Vagina (tissue), 2 donors: ENCODE results near the gene BLMH. TPM values are rescaled to one million over a fixed set of nuclear protein-coding genes. Genes with fewer than 3 reads are reported as not detected.

ENCODE experiments used
- DNase-seq, 2 donors: peaks; one replicate each; pipeline ENCODE4 v3.0.0-alpha.2; 2017; ENCODE audit errors: extremely low spot score in 2 of 2
- H3K27ac ChIP-seq: fragments of 200-600 bp; sonication (generic); one replicate; pipeline ENCODE4 v1.5.1; 2019
- H3K27me3 ChIP-seq: fragments of 200-600 bp; sonication (generic); one replicate; pipeline ENCODE4 v1.5.1; 2019
- H3K36me3 ChIP-seq, 2 donors: fragments of 200-600 bp; sonication (generic); one replicate each; pipeline ENCODE4 v1.5.1; 2017 to 2019
- H3K4me1 ChIP-seq: fragments of 200-600 bp; sonication (generic); one replicate; pipeline ENCODE4 v1.5.1; 2019
- H3K4me3 ChIP-seq, 2 donors: fragments of 200-600 bp; sonication (generic); 1 replicate in 1 of 2; 2 replicates in 1 of 2; pipeline ENCODE4 v1.5.1; 2016 to 2019
- H3K9me3 ChIP-seq: fragments of 200-600 bp; sonication (generic); one replicate; pipeline ENCODE4 v1.5.1; 2019
- POLR2A ChIP-seq, 2 donors: fragments of 450-650 bp; IDR thresholded peaks; one replicate each; pipeline ENCODE4 v1.6.1; 2017; ENCODE audit warnings: antibody characterized with exemption in 2 of 2, mild to moderate bottlenecking in 2 of 2, moderate library complexity in 2 of 2
- POLR2AphosphoS5 ChIP-seq, 2 donors: sonication (generic); formaldehyde crosslinking; IDR thresholded peaks; one replicate each; pipeline ENCODE4 v1.9.0; 2017; ENCODE audit warnings: antibody characterized with exemption in 2 of 2, mild to moderate bottlenecking in 2 of 2, low read depth in 1 of 2; ENCODE audit not compliant: insufficient read depth in 1 of 2
- intact Hi-C: fragments of 100-400 bp; cut with DNase I; formaldehyde crosslinking; loops from one replicate; pipeline ENCODE4 v1.15.1; 2023
- total RNA-seq: library from RNA; depleted of rRNA; stranded (reverse); fragments of >200 nt; gene quantifications from one replicate; pipeline ENCODE4 v1.2.3, GENCODE V29; 2016
- TF ChIP-seq, protein P1 (sequence below), 3 experiments: fragments of 450-650 bp in 2 of 3; fragments of 200-600 bp in 1 of 3; sonication (generic) in 1 of 3; IDR thresholded peaks; one replicate each; pipeline ENCODE4 v1.5.1; 2017 to 2019; ENCODE audit warnings: antibody characterized with exemption in 3 of 3, mild to moderate bottlenecking in 2 of 3, moderate library complexity in 2 of 3

Gene BLMH
- total RNA-seq, 1 donor from 2014 or later = 44.2 TPM

DNA sequence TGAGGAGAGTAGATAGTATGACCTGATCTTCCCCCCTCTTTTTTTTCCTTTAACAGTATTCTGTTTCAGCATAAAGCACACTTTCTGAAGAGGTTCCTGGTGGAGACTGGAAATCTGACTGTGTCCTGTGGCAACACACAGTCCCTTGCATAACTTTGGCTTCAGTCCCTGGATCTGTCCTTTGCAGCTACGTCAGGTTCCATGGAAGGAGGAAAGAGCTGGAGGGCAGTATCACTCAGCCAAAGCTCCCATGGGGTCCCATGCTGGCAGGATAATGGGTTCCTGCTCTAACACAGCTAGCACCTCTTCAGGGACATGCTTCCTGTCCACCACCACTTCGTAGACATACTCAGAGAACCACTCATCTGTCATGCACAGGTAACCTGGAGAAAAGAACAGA, 43.0 kb downstream of the BLMH start:
- no peak for TF ChIP-seq POLR2AphosphoS5 (IDR thresholded peaks at IDR 0.05; ENCODE audit: insufficient read depth in 1 of 2, low read depth in 1 of 2)
- no peak for TF ChIP-seq POLR2A (IDR thresholded peaks at IDR 0.05)
- TF ChIP-seq, protein P1, sequence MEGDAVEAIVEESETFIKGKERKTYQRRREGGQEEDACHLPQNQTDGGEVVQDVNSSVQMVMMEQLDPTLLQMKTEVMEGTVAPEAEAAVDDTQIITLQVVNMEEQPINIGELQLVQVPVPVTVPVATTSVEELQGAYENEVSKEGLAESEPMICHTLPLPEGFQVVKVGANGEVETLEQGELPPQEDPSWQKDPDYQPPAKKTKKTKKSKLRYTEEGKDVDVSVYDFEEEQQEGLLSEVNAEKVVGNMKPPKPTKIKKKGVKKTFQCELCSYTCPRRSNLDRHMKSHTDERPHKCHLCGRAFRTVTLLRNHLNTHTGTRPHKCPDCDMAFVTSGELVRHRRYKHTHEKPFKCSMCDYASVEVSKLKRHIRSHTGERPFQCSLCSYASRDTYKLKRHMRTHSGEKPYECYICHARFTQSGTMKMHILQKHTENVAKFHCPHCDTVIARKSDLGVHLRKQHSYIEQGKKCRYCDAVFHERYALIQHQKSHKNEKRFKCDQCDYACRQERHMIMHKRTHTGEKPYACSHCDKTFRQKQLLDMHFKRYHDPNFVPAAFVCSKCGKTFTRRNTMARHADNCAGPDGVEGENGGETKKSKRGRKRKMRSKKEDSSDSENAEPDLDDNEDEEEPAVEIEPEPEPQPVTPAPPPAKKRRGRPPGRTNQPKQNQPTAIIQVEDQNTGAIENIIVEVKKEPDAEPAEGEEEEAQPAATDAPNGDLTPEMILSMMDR (IDR thresholded peaks at IDR 0.05) = no peak
- intact Hi-C loops = no loop called here
- H3K27ac ChIP-seq = no peak overlapping the region
- no peak overlapping the region for H3K4me3 ChIP-seq
- H3K9me3 ChIP-seq = no peaks in the 10 kb centered on the region
- DNase-seq = no peak
- no peaks in the 10 kb centered on the region for H3K27me3 ChIP-seq
- H3K4me1 ChIP-seq = no peaks in the 10 kb centered on the region
- H3K36me3 ChIP-seq = peaks cover 0 to 39% of the 10 kb centered on the region in 2 donors

DNA sequence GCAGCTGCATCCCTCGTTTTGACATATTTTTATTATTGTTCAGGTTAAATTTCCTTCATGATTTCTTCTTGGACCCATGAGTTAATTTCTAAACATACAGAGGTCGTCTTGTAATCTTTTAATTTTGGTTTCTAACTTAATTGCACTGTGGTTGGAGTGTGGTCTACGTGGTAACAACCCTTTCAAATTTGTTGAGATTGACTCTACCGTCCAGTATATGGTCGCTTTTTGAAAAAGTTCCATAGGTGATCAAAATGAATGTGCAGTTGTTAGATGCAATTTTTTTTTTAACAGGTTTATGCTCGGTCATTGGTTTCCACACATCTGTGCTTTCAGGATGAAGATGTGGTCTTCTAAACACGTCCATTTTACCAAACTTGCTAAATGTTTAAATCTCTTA, 45.3 kb downstream of the BLMH start:
- intact Hi-C loops = no loop called here
- Histone ChIP-seq H3K27ac (no peak overlapping the region), H3K4me3 (no peak overlapping the region), H3K4me1 (no peaks in the 10 kb centered on the region), H3K9me3 (no peaks in the 10 kb centered on the region), H3K27me3 (no peaks in the 10 kb centered on the region), H3K36me3 (peaks cover 0 to 24% of the 10 kb centered on the region in 2 donors)
- no peak for TF ChIP-seq POLR2A (IDR thresholded peaks at IDR 0.05)
- TF ChIP-seq POLR2AphosphoS5 (IDR thresholded peaks at IDR 0.05; ENCODE audit: insufficient read depth in 1 of 2, low read depth in 1 of 2) = no peak
- TF ChIP-seq, protein P1 (IDR thresholded peaks at IDR 0.05) = no peak
- DNase-seq = no peak

DNA sequence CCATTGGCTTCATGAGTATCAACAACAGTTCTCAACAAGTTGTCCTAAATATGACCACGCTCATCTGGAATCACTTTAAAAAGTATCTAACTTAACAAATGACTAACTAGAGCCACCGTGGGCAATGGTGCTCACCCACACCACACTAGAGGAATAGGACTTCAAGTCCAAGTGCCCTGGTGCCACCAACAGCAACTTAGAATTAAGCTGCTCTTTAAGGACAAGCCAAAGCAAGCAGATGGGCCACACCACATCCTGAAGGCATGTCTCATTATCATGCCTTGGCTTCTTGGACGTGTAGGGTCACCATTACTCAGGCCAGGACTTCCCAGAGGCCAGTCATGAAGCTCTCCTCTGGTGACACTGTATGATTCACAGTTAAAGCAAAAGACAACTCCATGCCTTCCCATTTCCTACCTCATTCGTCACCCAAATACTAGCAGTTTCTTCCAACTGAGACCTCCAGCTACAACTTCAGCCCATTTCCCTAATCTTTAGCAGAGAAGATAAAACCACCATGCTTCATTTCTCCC, 46.8 kb downstream of the BLMH start:
- H3K27me3 ChIP-seq = no peaks in the 10 kb centered on the region
- H3K27ac ChIP-seq = no peak overlapping the region
- H3K9me3 ChIP-seq = no peaks in the 10 kb centered on the region
- TF ChIP-seq, protein P1 (IDR thresholded peaks at IDR 0.05) = no peak
- TF ChIP-seq POLR2A (IDR thresholded peaks at IDR 0.05) (no peak), POLR2AphosphoS5 (IDR thresholded peaks at IDR 0.05; ENCODE audit: insufficient read depth in 1 of 2, low read depth in 1 of 2) (no peak)
- intact Hi-C loops = no loop called here
- H3K4me3 ChIP-seq = no peak overlapping the region
- DNase-seq = no peak
- H3K4me1 ChIP-seq = no peaks in the 10 kb centered on the region
- H3K36me3 ChIP-seq = peaks cover 0 to 24% of the 10 kb centered on the region in 2 donors

DNA sequence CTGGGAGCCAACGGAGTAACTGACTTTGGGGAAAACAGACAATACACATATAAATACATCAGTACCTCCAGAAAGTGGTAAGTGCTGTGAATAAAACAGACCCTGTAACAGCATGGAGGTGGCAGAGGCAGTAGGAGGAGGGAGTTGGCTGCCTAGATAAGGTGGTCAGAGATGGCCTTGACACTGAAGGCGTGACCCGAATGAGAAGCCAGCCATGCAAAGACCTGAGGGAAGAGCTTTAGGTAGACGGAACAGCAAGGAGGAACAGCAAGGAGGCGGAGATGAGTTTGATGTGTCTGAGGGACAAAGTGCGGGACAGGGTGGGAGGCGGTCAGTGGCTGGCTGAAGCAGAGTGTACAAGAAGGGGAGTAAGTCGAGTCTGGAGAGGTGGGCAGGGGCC, 48.2 kb downstream of the BLMH start:
- no peak for TF ChIP-seq POLR2AphosphoS5 (IDR thresholded peaks at IDR 0.05; ENCODE audit: insufficient read depth in 1 of 2, low read depth in 1 of 2)
- TF ChIP-seq, protein P1 (IDR thresholded peaks at IDR 0.05) = no peak
- no peak for TF ChIP-seq POLR2A (IDR thresholded peaks at IDR 0.05)
- Histone ChIP-seq H3K27ac (no peak overlapping the region), H3K36me3 (peaks cover 0 to 11% of the 10 kb centered on the region in 2 donors), H3K4me1 (no peaks in the 10 kb centered on the region), H3K27me3 (no peaks in the 10 kb centered on the region), H3K4me3 (no peak overlapping the region), H3K9me3 (no peaks in the 10 kb centered on the region)
- intact Hi-C loops = no loop called here
- DNase-seq = no peak

DNA sequence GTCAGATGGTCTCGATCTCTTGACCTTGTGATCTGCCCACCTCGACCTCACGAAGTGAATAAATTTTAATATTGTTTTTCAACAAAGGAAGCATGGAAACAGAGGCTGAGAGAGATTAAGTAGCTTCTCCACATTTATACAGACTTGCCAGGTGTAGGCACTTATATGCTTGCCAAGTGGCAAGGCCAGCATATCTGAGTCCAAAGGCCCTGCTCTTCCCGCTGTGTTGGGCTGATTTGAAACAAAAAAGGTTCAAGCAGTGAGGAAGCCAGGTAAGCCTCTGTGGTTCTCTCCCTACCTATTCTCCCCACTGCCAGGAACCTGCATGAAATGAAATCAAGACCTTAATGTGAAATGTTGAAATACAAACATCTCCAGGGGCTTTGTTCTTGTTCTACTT, 48.7 kb downstream of the BLMH start:
- H3K4me1 ChIP-seq = no peaks in the 10 kb centered on the region
- TF ChIP-seq, protein P1 (IDR thresholded peaks at IDR 0.05) = no peak
- TF ChIP-seq POLR2A (IDR thresholded peaks at IDR 0.05) (no peak), POLR2AphosphoS5 (IDR thresholded peaks at IDR 0.05; ENCODE audit: insufficient read depth in 1 of 2, low read depth in 1 of 2) (no peak)
- DNase-seq = no peak
- no peaks in the 10 kb centered on the region for H3K9me3 ChIP-seq
- H3K4me3 ChIP-seq = no peak overlapping the region
- H3K36me3 ChIP-seq = peaks cover 0 to 5% of the 10 kb centered on the region in 2 donors
- H3K27ac ChIP-seq = no peak overlapping the region
- intact Hi-C loops = no loop called here
- H3K27me3 ChIP-seq = no peaks in the 10 kb centered on the region
